H9 (cell line): ENCODE results near the gene VWC2L. TPM values are rescaled to one million over a fixed set of nuclear protein-coding genes. Genes with fewer than 3 reads are reported as not detected.

Source experiments
- DNase-seq: peaks from one replicate; pipeline ENCODE4 v3.0.0-alpha.2; 2017
- H2AFZ ChIP-seq: one replicate; pipeline ENCODE4 v1.6.1; 2013; ENCODE audit warnings: mild to moderate bottlenecking, low read length, control low read depth, moderate library complexity
- H2AK5ac ChIP-seq: 2 replicates; pipeline ENCODE4 v1.6.1; 2013; ENCODE audit warnings: low read length, control low read depth, mixed read lengths; ENCODE audit not compliant: insufficient read length
- H2BK120ac ChIP-seq: one replicate; pipeline ENCODE4 v1.6.1; 2013; ENCODE audit warnings: low read depth, mild to moderate bottlenecking, low read length, control low read depth, inconsistent platforms; ENCODE audit not compliant: poor library complexity, severe bottlenecking
- H2BK12ac ChIP-seq: 2 replicates; pipeline ENCODE4 v1.6.1; 2013; ENCODE audit warnings: low read length, control low read depth, mixed read lengths, low read depth; ENCODE audit not compliant: insufficient read length
- H2BK15ac ChIP-seq: 2 replicates; pipeline ENCODE4 v1.6.1; 2013; ENCODE audit warnings: low read depth, low read length, control low read depth
- H2BK20ac ChIP-seq: one replicate; pipeline ENCODE4 v1.6.1; 2013; ENCODE audit warnings: low read depth, mild to moderate bottlenecking, low read length, control low read depth, inconsistent platforms; ENCODE audit not compliant: poor library complexity, severe bottlenecking
- H2BK5ac ChIP-seq: 2 replicates; pipeline ENCODE4 v1.6.1; 2013; ENCODE audit warnings: low read length, control low read depth, mixed read lengths; ENCODE audit not compliant: insufficient read length
- H3K14ac ChIP-seq: 2 replicates; pipeline ENCODE4 v1.6.1; 2013; ENCODE audit warnings: low read length, control low read depth; ENCODE audit not compliant: insufficient read depth
- H3K18ac ChIP-seq: 2 replicates; pipeline ENCODE4 v1.6.1; 2013; ENCODE audit warnings: low read depth, mild to moderate bottlenecking, mixed read lengths, low read length, control low read depth; ENCODE audit not compliant: insufficient read length
- H3K23ac ChIP-seq: 2 replicates; pipeline ENCODE4 v1.6.1; 2013; ENCODE audit warnings: low read length, control low read depth, mixed read lengths, low read depth; ENCODE audit not compliant: insufficient read length
- H3K23me2 ChIP-seq: 2 replicates; pipeline ENCODE4 v1.6.1; 2013; ENCODE audit warnings: low read depth, mild to moderate bottlenecking, mixed read lengths, low read length, control low read depth; ENCODE audit not compliant: insufficient read length, poor library complexity, severe bottlenecking
- H3K27ac ChIP-seq: 2 replicates; pipeline ENCODE4 v1.5.1; 2013; ENCODE audit warnings: low read length, control low read depth, mixed read lengths, low read depth; ENCODE audit not compliant: insufficient read length
- H3K27me3 ChIP-seq: 2 replicates; pipeline ENCODE4 v1.6.1; 2013; ENCODE audit warnings: low read length, control low read depth, inconsistent platforms; ENCODE audit not compliant: insufficient read depth
- H3K4ac ChIP-seq: 2 replicates; pipeline ENCODE4 v1.6.1; 2013; ENCODE audit warnings: low read depth, mild to moderate bottlenecking, control low read depth, inconsistent platforms, low read length, moderate library complexity
- H3K4me1 ChIP-seq: 2 replicates; pipeline ENCODE4 v1.6.1; 2013; ENCODE audit warnings: low read length, control low read depth, inconsistent platforms; ENCODE audit not compliant: insufficient read depth
- H3K4me2 ChIP-seq: 2 replicates; pipeline ENCODE4 v1.6.1; 2013; ENCODE audit warnings: low read length, control low read depth, mixed read lengths; ENCODE audit not compliant: insufficient read length, insufficient read depth
- H3K56ac ChIP-seq: 2 replicates; pipeline ENCODE4 v1.6.1; 2013; ENCODE audit warnings: low read depth, mild to moderate bottlenecking, mixed read lengths, low read length, control low read depth; ENCODE audit not compliant: insufficient read length
- H3K79me1 ChIP-seq: 2 replicates; pipeline ENCODE4 v1.6.1; 2013; ENCODE audit warnings: low read depth, mild to moderate bottlenecking, moderate library complexity, low read length, control low read depth, inconsistent platforms; ENCODE audit not compliant: insufficient read depth, poor library complexity, severe bottlenecking
- H3K79me2 ChIP-seq: 2 replicates; pipeline ENCODE4 v1.6.1; 2013; ENCODE audit warnings: low read length, control low read depth, inconsistent platforms; ENCODE audit not compliant: insufficient read depth
- H3K9ac ChIP-seq: 2 replicates; pipeline ENCODE4 v1.6.1; 2013; ENCODE audit warnings: low read length, control low read depth, mixed read lengths; ENCODE audit not compliant: insufficient read length; ENCODE audit errors: extremely low read depth
- H3K9me3 ChIP-seq: one replicate; pipeline ENCODE4 v1.6.1; 2013; ENCODE audit warnings: low read depth, low read length, inconsistent platforms; ENCODE audit not compliant: control insufficient read depth
- H3T11ph ChIP-seq: one replicate; pipeline ENCODE4 v1.6.1; 2013; ENCODE audit warnings: mild to moderate bottlenecking, low read length, control low read depth, inconsistent platforms
- H4K20me1 ChIP-seq: one replicate; pipeline ENCODE4 v1.6.1; 2013; ENCODE audit not compliant: control insufficient read depth, insufficient read length, insufficient read depth
- H4K5ac ChIP-seq: 2 replicates; pipeline ENCODE4 v1.6.1; 2013; ENCODE audit warnings: low read depth, mild to moderate bottlenecking, mixed read lengths, low read length, control low read depth; ENCODE audit not compliant: insufficient read length
- H4K8ac ChIP-seq: replicated peaks from 2 replicates; pipeline ENCODE4 v1.6.1; 2013; ENCODE audit warnings: low read length, control low read depth, mixed read lengths, low read depth; ENCODE audit not compliant: insufficient read length
- H4K91ac ChIP-seq: 2 replicates; pipeline ENCODE4 v1.6.1; 2013; ENCODE audit warnings: low read depth, mild to moderate bottlenecking, moderate library complexity, mixed read lengths, low read length, control low read depth; ENCODE audit not compliant: insufficient read length
- H3K27ac Mint-ChIP-seq, 3 experiments: 2 replicates in 2 of 3; 3 replicates in 1 of 3; pipeline ENCODE4 v1.8.0; 2020 to 2021; ENCODE audit warnings: mixed read lengths in 3 of 3, mild to moderate bottlenecking in 1 of 3, moderate library complexity in 1 of 3
- H3K27me3 Mint-ChIP-seq: 2 replicates; pipeline ENCODE4 v1.8.0; 2021; ENCODE audit warnings: low read depth, mild to moderate bottlenecking, moderate library complexity, mixed read lengths
- H3K36me3 Mint-ChIP-seq, 3 experiments: 2 replicates in 2 of 3; 3 replicates in 1 of 3; pipeline ENCODE4 v1.8.0; 2020 to 2021; ENCODE audit warnings: low read depth in 3 of 3, mixed read lengths in 3 of 3; ENCODE audit not compliant: insufficient read depth in 1 of 3
- H3K4me1 Mint-ChIP-seq, 2 experiments: 2 replicates each; pipeline ENCODE4 v1.8.0; 2020; ENCODE audit warnings: mixed read lengths in 2 of 2
- H3K4me3 Mint-ChIP-seq, 2 experiments: 2 replicates in 1 of 2; 3 replicates in 1 of 2; pipeline ENCODE4 v1.8.0; 2020 to 2021; ENCODE audit warnings: mild to moderate bottlenecking in 2 of 2, mixed read lengths in 2 of 2, moderate library complexity in 1 of 2
- H3K9me3 Mint-ChIP-seq, 2 experiments: 2 replicates in 1 of 2; 3 replicates in 1 of 2; pipeline ENCODE4 v1.8.0; 2020; ENCODE audit warnings: mild to moderate bottlenecking in 2 of 2, mixed read lengths in 2 of 2, moderate library complexity in 1 of 2
- WGBS: extraction: QIAGEN DNeasy Blood & Tissue Kit; methylation state at CpG from one replicate; pipeline ENCODE4 v1.1.7; 2013; ENCODE audit warnings: missing lambda C conversion rate, low lambda C conversion rate, mixed read lengths; ENCODE audit not compliant: insufficient read length; ENCODE audit errors: extremely low coverage; 5-methylcytosine and 5-hydroxymethylcytosine counted together
- total RNA-seq: library from RNA; stranded (reverse); gene quantifications from 2 replicates; pipeline ENCODE4 v1.2.1, GENCODE V29; 2021
- TF ChIP-seq, protein P1 (sequence below): fragments of 200-600 bp; sonication (generic); conservative IDR thresholded peaks from 3 replicates; pipeline ENCODE4 v1.8.0; 2021; ENCODE audit warnings: antibody characterized with exemption, mild to moderate bottlenecking

VWC2L gene
- total RNA-seq, 1 experiment from 2014 or later: not detected

DNA sequence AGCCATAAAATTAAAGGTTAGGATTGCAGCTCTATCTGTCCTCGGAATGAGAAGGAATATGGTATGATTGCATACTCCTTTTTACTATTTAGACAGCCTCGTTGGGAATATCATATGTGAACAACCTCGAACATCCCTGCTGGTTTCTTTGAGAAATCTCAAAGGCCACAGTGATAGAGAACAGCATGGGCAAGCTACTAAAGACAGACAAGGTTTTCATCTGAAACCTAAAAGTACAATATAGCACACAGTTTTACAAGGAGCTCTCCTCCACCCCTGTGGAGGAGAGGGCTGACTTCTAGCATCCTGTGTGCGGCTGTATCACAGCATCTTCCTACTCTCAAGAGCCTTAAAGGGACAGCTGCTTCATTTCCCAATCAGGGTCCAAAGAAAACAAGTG lies 104.3 kb downstream of the VWC2L start:
- H3K4me1 ChIP-seq: no peaks in the 10 kb centered on the region
- no peak overlapping the region for H3K18ac ChIP-seq
- Mint-ChIP-seq H3K27ac (no peak overlapping the region), H3K36me3 (no peaks in the 10 kb centered on the region), H3K4me1 (0 out of 4 replicates have a peak, but pooled peaks cover 0 to 2% of the 10 kb centered on the region in 2 experiments), H3K4me3 (no peak overlapping the region), H3K9me3 (no peaks in the 10 kb centered on the region), H3K27me3 (0 out of 2 replicates have a peak, but pooled peaks cover 2% of the 10 kb centered on the region)
- no peak overlapping the region for H4K5ac ChIP-seq
- H3K56ac ChIP-seq: no peak overlapping the region
- no peak overlapping the region for H2BK120ac ChIP-seq
- H2BK15ac ChIP-seq: no peak overlapping the region
- H3K9ac ChIP-seq: no peak overlapping the region
- no peak overlapping the region for H3K23ac ChIP-seq
- no peak overlapping the region for H2BK20ac ChIP-seq
- no peak overlapping the region for H3K14ac ChIP-seq
- no peaks in the 10 kb centered on the region for H4K20me1 ChIP-seq
- no peak overlapping the region for H4K91ac ChIP-seq
- no peaks in the 10 kb centered on the region for H3K79me2 ChIP-seq
- no peak overlapping the region for H4K8ac ChIP-seq
- no peak overlapping the region for H3K27ac ChIP-seq
- WGBS: no CpG with 5 or more reads among the region's 4 CpGs
- no peak overlapping the region for H3K4me2 ChIP-seq
- TF ChIP-seq, protein P1, sequence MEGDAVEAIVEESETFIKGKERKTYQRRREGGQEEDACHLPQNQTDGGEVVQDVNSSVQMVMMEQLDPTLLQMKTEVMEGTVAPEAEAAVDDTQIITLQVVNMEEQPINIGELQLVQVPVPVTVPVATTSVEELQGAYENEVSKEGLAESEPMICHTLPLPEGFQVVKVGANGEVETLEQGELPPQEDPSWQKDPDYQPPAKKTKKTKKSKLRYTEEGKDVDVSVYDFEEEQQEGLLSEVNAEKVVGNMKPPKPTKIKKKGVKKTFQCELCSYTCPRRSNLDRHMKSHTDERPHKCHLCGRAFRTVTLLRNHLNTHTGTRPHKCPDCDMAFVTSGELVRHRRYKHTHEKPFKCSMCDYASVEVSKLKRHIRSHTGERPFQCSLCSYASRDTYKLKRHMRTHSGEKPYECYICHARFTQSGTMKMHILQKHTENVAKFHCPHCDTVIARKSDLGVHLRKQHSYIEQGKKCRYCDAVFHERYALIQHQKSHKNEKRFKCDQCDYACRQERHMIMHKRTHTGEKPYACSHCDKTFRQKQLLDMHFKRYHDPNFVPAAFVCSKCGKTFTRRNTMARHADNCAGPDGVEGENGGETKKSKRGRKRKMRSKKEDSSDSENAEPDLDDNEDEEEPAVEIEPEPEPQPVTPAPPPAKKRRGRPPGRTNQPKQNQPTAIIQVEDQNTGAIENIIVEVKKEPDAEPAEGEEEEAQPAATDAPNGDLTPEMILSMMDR: no peak
- no peaks in the 10 kb centered on the region for H3K27me3 ChIP-seq
- H2AK5ac ChIP-seq: no peak overlapping the region
- H3K23me2 ChIP-seq: no peaks in the 10 kb centered on the region
- no peak overlapping the region for H3T11ph ChIP-seq
- no peaks in the 10 kb centered on the region for H3K79me1 ChIP-seq
- H3K4ac ChIP-seq: no peak overlapping the region
- DNase-seq: no peak
- H2BK5ac ChIP-seq: no peak overlapping the region
- no peak overlapping the region for H2BK12ac ChIP-seq
- H2AFZ ChIP-seq: no peak overlapping the region
- no peaks in the 10 kb centered on the region for H3K9me3 ChIP-seq
